HCT116 (cell line): ENCODE results near the gene CTSL.

Experiments used
- CBX3 ChIP-seq: IDR thresholded peaks from 2 replicates; pipeline ENCODE4 v1.6.1; 2012; ENCODE audit warnings: low read depth
- CEBPB ChIP-seq: IDR thresholded peaks from 2 replicates; pipeline ENCODE4 v1.6.1; 2012; ENCODE audit warnings: low read depth
- CTCF ChIP-seq, 3 experiments: fragments of 200-600 bp in 1 of 3; sonication (generic) in 1 of 3; IDR thresholded peaks in 2 of 3; conservative IDR thresholded peaks in 1 of 3; 2 replicates each; pipeline ENCODE4 v1.5.1; 2012 to 2017; ENCODE audit warnings: low read depth in 2 of 3, low read length in 2 of 3, antibody characterized with exemption in 1 of 3, borderline replicate concordance in 1 of 3, control low read depth in 1 of 3, mild to moderate bottlenecking in 1 of 3, mixed read lengths in 1 of 3, mixed run types in 1 of 3, moderate library complexity in 1 of 3; ENCODE audit not compliant: insufficient read depth in 1 of 3
- EZH2 ChIP-seq: fragments of 200-600 bp; sonication (generic); IDR thresholded peaks from 2 replicates; pipeline ENCODE4 v1.6.1; 2017; ENCODE audit warnings: antibody characterized with exemption, mixed run types
- EZH2phosphoT487 ChIP-seq: fragments of 200-600 bp; IDR thresholded peaks from 2 replicates; pipeline ENCODE4 v1.6.1; 2018; ENCODE audit warnings: antibody characterized with exemption, borderline replicate concordance
- POLR2A ChIP-seq: IDR thresholded peaks from 2 replicates; pipeline ENCODE4 v1.7.0; 2011; ENCODE audit warnings: borderline replicate concordance; ENCODE audit not compliant: insufficient read depth, insufficient read length; ENCODE audit errors: extremely low read depth
- POLR2AphosphoS5 ChIP-seq: IDR thresholded peaks from 2 replicates; pipeline ENCODE4 v1.6.1; 2011; ENCODE audit warnings: mild to moderate bottlenecking, low read depth, low read length, moderate library complexity
- REST ChIP-seq: IDR thresholded peaks from 2 replicates; pipeline ENCODE4 v1.6.1; 2012; ENCODE audit warnings: low read depth
- SIN3A ChIP-seq: IDR thresholded peaks from 2 replicates; pipeline ENCODE4 v1.6.1; 2012; ENCODE audit warnings: low read depth
- SP1 ChIP-seq: IDR thresholded peaks from 2 replicates; pipeline ENCODE4 v1.6.1; 2012; ENCODE audit warnings: low read depth
- TCF7L2 ChIP-seq: IDR thresholded peaks from 2 replicates; pipeline ENCODE4 v1.7.0; 2011; ENCODE audit warnings: borderline replicate concordance, inconsistent platforms; ENCODE audit not compliant: insufficient read depth, insufficient read length; ENCODE audit errors: extremely low read depth
- YY1 ChIP-seq: IDR thresholded peaks from 2 replicates; pipeline ENCODE4 v1.6.1; 2011; ENCODE audit warnings: low read length, low read depth, moderate library complexity, mild to moderate bottlenecking; ENCODE audit not compliant: insufficient replicate concordance; ENCODE audit errors: extremely low read depth
- ZNF274 ChIP-seq: fragments of 200-500 bp; sonication (Bioruptor generic); IDR thresholded peaks from 2 replicates; pipeline ENCODE4 v1.6.1; 2014; ENCODE audit warnings: mild to moderate bottlenecking, low read depth, low read length, inconsistent platforms

GRCh38 chr9:87751423-87751822 is 25.5 kb downstream of the CTSL start:
- no peak for TF ChIP-seq SIN3A
- no peak for TF ChIP-seq REST
- TF ChIP-seq CTCF (IDR thresholded peaks at IDR 0.05 in 2 of 3, conservative IDR thresholded peaks at IDR 0.05 in 1 of 3; ENCODE audit: borderline replicate concordance in 1 of 3, insufficient read depth in 1 of 3, low read depth in 2 of 3, low read length in 2 of 3) = no peak
- TF ChIP-seq POLR2AphosphoS5 = no peak
- no peak for TF ChIP-seq EZH2phosphoT487
- no peak for TF ChIP-seq EZH2
- TF ChIP-seq POLR2A = no peak
- no peak for TF ChIP-seq SP1
- TF ChIP-seq CBX3 = no peak
- TF ChIP-seq TCF7L2 = no peak
- TF ChIP-seq YY1 = no peak
- no peak for TF ChIP-seq CEBPB
- no peak for TF ChIP-seq ZNF274
